EH (cell line): ENCODE results near the gene CANT1.
"Not testable (repeated sequence)": the region's sequence is repeated elsewhere in the genome, so short reads cannot be mapped to it uniquely, and the experiment has no call there.

Experiments used
- DNase-seq: peaks from one replicate; pipeline ENCODE4 v3.0.0-alpha.2; 2015; ENCODE audit warnings: low read depth

CANT1 gene

DNA sequence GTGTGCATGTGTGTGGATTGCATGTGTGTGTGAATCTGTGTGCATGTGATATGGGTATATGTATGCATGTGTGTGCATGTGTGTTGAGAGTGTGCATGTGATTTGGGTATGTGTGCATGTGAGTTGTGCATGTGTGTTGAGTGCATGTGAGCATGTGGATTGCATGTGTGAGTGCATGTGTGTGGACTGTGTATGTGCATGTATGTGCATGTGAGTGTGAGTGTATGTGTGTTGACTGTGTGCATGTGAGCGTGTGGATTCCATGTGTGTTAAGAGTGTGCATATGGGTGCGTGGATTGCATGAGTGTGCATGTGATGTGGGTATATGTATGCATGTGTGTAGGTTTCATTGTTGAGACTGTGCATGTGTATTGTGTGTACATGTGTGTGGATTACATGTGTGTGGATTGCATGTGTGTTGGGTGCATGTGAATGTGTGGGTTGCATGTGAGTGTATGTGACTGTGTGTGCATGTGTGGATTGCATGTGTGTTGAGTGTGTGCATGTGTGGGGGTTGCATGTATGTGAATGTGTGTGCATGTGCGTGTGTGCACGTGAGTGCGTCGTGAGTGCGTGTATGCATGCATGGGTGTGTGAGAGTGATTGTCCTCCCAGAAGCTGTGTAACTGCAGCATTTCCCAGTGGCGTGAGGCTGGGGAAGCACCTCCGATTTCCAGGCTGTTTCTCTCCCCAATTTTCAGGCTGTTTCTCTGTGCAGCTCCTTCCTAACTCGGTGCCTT lies 33.8 kb upstream of the CANT1 start:
- DNase-seq = no peak

GRCh38 chr17:79042421-79043190 lies 33.0 kb upstream of the CANT1 start:
- peak; percentile 60 for DNase-seq

DNA sequence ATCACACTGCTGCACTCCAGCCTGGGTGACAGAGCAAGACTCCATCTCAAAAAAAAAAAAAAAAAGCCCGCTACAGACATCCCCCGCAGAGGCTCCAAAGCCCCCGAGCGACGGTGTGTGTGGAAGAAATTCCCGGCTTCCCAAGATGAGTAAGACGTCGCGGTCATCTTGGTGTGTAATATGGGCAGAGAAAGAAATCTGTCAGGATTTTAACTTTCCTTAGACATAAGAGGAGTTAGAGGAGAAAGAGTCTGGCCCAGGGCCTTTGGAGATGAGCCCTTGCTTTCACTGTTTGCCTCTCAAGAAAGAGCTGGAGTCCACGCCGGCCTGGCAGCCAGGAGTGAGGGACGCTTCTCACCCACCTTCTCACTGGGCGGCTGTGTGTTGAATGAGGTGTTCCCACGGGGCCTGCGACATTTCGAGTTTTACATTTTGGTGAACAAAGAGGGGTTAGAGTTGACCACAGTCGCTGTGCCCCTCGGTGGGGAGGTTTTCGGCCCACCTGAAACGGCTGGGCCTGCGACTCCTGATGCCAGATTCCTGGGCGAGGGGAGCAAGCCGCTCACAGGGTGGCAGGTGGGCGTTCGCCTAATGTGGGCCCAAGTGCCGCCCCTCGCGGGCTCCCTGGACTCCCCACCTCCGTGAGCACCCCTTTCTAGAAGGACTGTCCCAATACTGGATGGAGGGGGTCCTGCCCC lies 32.3 kb upstream of the CANT1 start:
- DNase-seq = no peak

DNA sequence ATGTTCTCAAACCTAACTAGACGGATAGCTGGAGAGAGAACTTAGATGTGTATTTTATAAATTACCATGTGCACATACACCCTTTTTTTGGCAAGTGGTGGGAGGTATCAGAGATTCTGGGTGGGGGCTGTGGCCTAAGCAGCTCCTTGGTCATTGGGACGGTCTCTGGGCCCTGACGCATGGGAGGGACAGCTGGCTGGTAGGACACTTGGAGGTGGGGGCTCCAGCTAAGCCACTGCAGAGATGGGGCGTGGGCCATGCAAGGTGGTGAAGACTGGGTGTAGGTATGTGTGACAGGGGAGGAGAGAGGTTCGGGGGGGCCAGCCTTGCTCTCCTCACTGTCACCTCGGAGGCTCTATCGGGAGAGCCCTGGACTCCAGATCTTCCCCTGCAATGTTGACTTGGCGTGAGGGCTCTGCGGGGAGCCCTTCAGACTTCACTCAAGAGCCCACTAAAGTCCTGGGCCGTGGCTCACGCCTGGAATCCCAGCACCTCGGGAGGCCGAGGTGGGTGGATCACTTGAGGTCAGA lies 31.5 kb upstream of the CANT1 start:
- no peak for DNase-seq

GRCh38 chr17:79039886-79040285 lies 30.3 kb upstream of the CANT1 start:
- no peak for DNase-seq

DNA sequence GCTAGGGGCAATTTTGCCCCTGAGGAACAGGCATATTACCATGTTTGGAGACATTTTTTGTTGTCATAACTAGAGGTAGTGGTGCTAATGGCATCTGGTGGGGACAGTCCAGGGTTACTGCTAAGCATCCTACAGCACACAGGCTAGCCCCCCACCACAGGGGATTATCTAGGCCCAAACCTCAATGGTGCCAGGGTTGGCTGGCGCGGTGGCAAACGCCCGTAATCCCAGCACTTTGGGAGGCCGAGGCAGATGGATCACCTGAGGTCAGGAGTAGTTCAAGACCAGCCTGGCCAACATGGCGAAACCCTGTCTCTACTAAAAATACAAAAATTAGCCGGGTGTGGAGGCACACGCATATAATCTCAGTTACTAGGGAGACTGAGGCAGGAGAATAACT lies 29.6 kb upstream of the CANT1 start:
- no peak for DNase-seq

- peak; percentile 88 for DNase-seq
Observed at GRCh38 chr17:79038545-79039135, 29.1 kb upstream of the CANT1 start.

- DNase-seq = peak; percentile 93
Observed at GRCh38 chr17:79036596-79036995, 27.0 kb upstream of the CANT1 start.

- DNase-seq = no peak
Observed at GRCh38 chr17:79036181-79036580, 26.6 kb upstream of the CANT1 start.

DNA sequence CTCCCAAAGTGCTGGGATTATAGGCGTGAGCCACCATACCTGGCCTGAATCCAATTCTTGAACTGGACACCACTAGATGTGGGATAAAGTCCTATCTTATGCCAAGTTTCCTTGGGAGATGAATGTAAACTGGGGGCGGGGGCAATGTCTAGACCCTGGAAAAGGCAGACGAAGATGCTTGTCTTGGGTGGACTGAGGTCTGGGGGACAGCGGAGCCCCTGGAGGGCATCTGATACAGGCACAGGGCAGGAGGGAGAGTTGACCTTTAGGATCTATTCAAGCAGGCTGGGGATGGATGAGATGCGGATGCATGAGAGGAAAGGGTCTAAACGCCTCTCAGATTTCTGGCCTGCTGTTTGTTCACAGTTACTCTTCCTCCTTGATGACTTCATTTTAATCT lies 26.1 kb upstream of the CANT1 start:
- no peak for DNase-seq

GRCh38 chr17:79034931-79035485 lies 25.4 kb upstream of the CANT1 start:
- DNase-seq = no peak

DNA sequence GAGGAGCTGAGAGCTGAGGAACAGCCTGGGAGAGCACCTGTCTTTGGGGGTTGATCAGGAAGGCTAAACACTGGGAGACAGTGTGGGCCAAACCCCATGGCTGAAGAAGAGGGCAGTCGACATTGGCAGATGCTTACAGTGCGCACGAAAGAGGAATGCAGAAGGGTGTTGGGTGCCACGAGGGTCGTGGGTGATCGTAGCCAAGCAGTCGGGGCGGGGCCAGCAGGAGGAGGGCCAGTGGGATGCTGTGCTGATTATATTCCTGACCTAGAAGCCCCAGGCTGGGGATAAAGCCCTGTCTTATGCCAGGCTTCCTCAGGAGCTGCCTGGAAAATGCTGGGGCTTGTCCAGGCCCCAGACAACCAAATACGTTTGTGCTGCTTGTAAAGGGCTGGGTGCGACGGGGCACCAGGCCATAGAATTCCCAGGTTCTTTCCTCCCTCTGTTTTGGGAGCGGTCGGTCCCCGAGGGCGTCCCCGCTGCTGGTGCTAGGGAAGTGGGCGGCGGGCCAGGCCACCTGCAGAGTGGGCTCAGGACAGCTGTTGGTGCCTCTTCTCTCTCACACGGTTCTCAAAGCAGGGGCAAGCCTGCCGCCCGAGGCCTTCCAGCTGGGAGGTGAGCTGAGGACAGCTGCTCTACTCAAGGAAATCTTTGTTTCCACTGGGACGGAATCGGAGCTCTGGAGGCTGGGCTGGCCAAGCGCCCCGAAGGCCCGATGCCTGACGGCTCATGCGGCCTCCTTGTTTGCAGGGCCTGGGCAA lies 24.4 kb upstream of the CANT1 start:
- DNase-seq = no peak

DNA sequence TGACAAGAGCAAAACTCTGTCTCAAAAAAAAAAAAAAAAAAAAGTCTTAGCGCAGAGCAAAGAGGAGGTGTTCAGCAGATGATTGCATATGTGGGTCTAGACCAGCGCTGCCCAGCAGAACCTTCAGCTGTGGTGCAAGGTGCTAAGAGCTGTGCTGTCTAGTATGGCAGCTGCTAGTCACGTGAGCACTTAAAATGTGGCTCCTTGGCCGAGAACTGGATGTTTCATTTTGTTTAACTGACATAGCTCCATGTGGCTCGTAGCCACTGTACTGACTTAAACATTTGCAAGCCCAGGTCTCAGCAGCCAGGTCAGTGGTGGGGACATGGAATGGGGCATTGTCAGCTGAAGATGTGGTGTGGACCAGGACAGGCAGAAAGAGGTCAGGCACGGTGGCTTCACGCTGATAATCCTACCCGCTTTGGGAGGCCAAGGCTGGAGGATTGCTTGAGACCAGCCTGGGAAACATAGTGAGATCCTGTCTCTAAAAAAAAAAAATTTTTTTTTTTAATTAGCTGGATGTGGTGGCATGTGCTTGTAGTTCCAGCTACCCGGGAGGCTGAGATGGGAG lies 23.6 kb upstream of the CANT1 start:
- DNase-seq = no peak

- no peak for DNase-seq
Observed at GRCh38 chr17:79031996-79032875, 22.7 kb upstream of the CANT1 start.

DNA sequence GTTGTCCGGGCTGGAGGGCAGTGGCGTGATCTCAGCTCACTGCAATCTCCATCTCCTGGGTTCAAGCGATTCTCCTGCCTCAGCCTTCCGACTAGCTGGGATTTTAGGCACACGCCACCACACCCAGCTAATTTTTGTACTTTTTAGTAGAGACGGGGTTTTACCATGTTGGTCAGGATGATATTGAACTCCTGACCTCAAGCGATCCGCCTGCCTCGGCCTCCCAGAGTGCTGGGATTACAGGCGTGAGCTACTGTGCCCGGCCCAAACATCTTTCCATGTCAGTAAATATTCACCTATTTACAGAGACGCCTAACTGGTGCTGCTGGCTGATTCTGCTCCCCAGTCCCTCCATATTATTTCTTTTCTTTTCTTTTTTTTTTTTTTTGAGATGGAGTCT lies 21.1 kb upstream of the CANT1 start:
- not testable (repeated sequence) for DNase-seq

DNA sequence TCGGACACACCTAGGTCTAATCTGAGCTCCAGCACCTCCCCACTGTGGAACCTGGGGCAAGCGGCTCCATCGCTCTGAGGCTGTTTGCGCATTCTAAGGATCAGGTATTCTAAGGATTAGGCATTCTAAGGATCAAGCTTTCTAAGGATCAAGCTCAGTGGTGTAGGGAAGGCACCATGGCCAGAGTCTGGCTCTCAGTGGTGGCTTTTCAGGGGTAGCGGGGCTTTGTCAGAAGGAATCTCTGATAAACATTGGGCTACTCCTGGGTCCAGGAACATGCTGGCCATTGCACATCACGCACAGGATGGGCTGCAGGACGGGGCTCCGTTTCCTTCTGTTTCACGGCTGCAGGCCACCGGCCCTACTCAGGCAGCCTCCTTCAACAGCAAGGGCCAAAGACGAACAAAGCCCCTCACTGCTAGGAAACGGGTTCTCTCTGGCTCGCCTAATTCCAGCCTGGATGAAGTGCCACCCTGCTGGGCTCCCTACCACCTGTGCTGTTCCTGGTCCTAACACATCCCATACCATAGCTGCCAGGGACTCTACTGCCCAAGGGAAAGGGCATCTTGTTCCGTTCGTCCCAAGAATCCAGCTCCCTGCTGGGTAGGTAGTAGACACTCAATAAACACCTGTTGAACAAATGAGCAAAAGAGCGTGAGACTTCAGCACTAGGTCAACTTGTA lies 19.9 kb upstream of the CANT1 start:
- DNase-seq = no peak

DNA sequence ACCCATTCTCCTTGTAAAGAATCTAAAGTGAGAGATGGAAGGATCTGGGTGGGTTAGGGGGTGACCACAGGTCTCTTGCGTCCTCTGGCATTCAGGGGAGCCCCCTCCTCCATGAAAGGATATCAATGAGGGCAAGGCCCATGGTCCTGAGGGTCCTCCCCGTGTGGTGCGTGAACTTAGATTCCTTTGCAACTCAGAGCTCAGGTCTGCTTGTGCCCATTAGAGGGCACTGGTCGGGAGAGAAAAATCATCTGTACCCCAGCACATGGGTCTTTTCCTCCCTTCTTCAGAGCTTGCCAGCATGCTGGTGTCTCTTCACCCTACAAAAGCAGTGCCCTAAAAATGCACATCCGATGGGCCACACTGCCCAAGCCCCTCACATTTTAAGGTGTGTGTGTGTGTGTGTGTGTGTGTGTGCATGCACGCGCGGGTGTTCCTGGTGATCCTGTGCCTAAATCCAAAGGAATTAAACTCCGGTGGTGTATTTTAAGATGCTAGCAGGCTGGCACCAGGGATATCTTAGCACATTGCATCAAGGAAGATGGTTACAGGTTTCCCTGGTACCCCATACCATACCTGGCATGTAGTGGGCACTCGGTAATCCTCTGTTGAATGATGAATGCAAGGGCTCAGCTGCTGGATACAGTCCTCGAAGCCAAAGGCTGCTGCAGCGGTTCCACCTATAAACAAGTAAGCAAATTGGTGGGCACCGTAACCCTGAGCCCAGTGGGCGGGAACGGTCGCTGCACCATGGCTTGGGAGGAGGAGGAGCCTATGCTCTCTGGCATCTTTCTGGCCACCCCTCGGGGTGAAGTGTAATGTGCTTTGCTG lies 19.1 kb upstream of the CANT1 start:
- no peak for DNase-seq

- DNase-seq = peak; percentile 75
Observed at GRCh38 chr17:79027925-79028491, 18.4 kb upstream of the CANT1 start.
